Stimulated activated CD4-positive, alpha-beta T cell treated with anti-CD3 and anti-CD28 coated beads, Interleukin-12 subunit alpha, Interleukin-12 subunit beta, amount 100 ng/mL, for 24 hours (primary cell): ENCODE data around the gene DAW1.
"Not testable (repeated sequence)": the region's sequence is repeated elsewhere in the genome, so short reads cannot be mapped to it uniquely, and the experiment has no call there.

ENCODE experiments used
- DNase-seq, 2 experiments: peaks; one replicate each; pipeline ENCODE4 v3.0.0-alpha.2; 2020; ENCODE audit warnings: low read depth in 2 of 2

DAW1 gene

GRCh38 chr2:227914362-227914761, 42.9 kb downstream of the DAW1 start:
- DNase-seq, result no peak

DNA sequence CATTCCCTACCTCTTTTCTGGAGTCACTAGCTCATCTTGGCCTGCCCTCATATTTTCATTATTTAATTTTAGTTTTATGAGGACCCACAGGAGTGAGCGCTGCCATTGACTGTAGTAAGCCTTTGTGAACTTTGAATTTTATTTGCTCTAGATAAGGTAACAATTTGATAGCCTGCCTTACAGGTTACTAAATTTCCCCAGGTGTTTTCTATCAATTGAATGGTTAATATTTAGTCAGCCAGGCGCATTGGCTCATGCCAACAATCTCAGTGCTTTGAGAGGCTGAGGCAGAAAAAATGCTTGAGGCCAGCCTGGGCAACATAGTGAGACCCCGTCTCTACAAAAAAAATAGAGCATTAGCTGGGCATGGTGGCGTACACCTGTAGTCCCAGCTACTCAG, 50.2 kb downstream of the DAW1 start:
- DNase-seq, result no peak

GRCh38 chr2:227932001-227932400, 60.6 kb downstream of the DAW1 start:
- no peak for DNase-seq

DNA sequence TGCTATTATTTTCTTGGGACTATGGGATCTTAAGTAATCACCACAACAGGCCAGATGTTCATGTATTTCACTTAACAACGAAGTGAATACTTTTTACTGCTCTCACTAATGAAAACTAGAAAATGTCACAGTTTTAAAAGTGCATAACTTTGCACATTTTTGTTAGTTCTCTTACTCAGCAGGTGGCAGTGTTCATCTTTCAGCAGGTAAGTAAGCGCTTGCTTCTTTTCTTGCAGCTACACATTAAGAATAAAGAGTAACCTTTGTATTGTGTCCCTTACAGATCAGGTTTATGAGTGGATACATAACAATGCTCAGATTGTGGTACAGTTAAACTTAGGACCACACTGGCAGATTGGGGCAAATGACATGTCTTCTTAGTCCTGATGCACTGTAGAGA, 61.0 kb downstream of the DAW1 start:
- no peak for DNase-seq

DNA sequence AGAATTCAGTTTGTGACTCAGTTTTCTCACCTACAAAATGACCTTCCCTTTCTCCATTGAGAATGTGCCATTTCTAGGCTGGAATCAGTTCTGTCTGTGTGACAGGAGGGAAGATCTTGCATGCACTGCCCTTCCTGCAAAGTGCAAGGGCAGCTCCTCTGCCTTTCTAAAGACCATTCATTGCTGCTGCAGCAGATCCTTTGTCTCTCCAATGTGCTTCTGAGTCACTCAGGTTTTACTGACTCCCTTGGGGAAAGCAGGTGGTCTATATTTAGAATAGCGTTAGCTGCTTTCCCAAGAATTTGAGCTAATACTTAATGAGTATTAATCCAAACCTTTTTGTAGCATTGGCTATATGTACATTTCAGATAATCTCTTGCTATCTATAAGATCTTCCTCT, 62.5 kb downstream of the DAW1 start:
- DNase-seq, result no peak

DNA sequence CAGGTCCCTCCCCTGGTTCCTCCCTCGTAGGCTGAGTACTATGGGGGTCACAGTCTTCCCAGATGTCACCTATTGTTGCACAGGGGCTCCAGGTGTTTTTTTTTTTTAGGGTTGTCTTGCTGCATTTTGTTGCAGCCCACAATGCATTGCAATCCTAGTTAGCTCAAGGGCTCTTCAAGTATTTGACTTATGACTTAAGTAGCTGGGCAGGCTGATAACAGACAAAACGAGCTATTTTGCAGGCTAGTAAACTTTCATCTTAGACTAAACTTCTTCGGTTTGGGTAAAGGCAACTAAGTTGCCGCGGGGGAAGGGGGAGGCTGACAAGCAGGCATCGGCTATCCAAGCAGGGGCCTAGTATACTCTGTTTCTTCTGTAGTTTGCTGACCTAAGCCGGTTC, 64.8 kb downstream of the DAW1 start:
- not testable (repeated sequence) for DNase-seq

GRCh38 chr2:227939271-227940027, 68.0 kb downstream of the DAW1 start:
- DNase-seq, result no peak

DNA sequence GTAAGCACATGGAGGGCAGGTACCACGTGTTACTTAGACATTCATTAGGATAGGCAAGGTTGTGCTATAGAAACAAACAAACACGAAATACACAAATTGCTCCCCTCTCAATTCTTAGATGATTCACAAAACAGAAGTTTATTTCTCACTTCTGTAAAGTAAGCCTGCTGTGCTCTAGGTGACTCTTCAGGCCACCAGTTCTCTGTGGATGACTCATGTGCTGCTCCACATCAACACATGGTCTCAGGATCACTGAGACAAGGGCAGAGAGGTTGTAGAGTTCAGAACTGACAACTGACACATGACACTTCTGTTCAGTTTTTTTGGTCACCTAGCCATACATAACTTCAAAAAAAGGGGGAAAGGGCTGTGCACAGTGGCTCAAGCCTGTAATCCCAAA, 70.6 kb downstream of the DAW1 start:
- no peak for DNase-seq

DNA sequence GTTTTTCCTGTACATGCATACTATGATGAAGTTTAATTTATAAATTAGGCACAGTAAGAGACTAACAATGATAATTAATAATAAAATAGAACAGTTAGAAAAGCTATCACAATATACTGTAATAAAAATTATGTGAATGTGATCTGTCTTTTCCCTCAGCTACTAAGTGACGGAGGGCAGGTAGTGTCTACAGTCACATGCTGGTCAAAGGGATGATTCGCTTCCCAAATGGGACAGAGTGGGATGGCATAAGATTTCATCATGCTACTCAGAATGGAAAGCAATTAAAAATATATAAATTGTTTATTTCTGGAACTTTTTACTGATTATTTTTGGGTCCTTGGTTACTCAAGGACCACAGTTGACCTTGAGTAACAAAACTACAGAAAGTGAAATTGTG, 71.5 kb downstream of the DAW1 start:
- DNase-seq, result no peak

DNA sequence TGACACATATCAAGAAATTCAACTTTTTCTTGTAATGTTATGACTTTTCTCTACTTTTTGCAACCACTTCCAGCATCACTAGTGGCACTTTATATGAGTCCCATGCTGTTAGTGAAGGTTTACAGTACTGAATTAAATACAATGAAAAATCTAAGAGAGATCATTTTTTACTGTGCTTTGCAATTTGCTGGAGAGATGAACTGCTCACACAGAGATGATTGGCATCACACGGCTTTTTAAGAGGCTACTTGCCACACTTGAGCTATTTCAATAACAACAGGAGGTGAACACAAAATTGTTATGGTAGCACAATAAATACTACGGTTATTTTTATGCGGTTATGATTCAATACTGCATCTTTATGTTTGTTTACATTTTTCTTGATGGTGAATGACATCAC, 88.9 kb downstream of the DAW1 start:
- DNase-seq, result no peak

GRCh38 chr2:227971619-227972230, 100.3 kb downstream of the DAW1 start:
- no peak for DNase-seq

DNA sequence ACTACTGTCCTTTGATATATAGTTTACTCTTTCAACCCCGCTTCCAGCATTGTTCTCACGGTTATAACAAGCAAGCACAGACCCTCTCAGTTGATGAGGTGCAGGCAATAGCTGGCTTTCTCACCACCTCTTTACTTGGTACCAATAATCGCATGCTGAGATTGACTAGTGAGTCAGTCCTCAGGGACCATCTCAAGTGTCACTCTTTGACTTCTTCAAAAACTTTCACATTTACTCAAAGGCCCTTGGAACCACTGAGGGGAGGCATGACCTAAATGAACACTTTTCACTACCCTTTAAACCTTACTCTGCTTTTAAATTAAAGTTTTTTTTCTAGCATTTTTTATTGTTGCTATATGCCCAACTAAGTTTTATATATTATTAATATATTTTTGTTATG, 101.8 kb downstream of the DAW1 start:
- DNase-seq, result no peak
